Measurements from ENCODE around the gene GJA3. TPM values are rescaled to one million over a fixed set of nuclear protein-coding genes. Genes with fewer than 3 reads are reported as not detected.

GJA3 gene
- polyA plus RNA-seq (2011; rRNA removed) (0.05 and 0.13 TPM in 2 replicates), polyA minus RNA-seq (2011; rRNA and poly(A)+ RNA removed) (0.09 and 0.21 TPM in 2 replicates)

GRCh38 chr13:20160306-20161274 is at the start of gene GJA3:
TSS of gene GJA3 (minus strand) at chr13:20161052. CDS start at chr13:20143288, 17,764 bp downstream.
- peak within 1 kb of the TSS; percentile 40 for H3K4me3 ChIP-seq (ENCODE audit: low read depth, low read length)
- H3K27me3 ChIP-seq (ENCODE audit: control insufficient read depth, insufficient read depth, low read length) = peaks cover 3% of the 10 kb centered on the region
- CTCF ChIA-PET = interaction anchor here (0.8 to 2.8 kb wide), 4 partner anchors 37 to 234 kb away, joined by 3 to 11 read pairs (median 5); no protein-coding TSS in a partner anchor
- POLR2A ChIA-PET = no interaction called here
- TF ChIP-seq, protein P1, sequence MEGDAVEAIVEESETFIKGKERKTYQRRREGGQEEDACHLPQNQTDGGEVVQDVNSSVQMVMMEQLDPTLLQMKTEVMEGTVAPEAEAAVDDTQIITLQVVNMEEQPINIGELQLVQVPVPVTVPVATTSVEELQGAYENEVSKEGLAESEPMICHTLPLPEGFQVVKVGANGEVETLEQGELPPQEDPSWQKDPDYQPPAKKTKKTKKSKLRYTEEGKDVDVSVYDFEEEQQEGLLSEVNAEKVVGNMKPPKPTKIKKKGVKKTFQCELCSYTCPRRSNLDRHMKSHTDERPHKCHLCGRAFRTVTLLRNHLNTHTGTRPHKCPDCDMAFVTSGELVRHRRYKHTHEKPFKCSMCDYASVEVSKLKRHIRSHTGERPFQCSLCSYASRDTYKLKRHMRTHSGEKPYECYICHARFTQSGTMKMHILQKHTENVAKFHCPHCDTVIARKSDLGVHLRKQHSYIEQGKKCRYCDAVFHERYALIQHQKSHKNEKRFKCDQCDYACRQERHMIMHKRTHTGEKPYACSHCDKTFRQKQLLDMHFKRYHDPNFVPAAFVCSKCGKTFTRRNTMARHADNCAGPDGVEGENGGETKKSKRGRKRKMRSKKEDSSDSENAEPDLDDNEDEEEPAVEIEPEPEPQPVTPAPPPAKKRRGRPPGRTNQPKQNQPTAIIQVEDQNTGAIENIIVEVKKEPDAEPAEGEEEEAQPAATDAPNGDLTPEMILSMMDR (IDR thresholded peaks at IDR 0.05; ENCODE audit: insufficient read depth, low read depth, low read length) = no peak
- no peak for DNase-seq (ENCODE audit: low read depth)
- H3K36me3 ChIP-seq (ENCODE audit: control insufficient read depth, insufficient read depth, low read length) = no peaks in the 10 kb centered on the region

DNA sequence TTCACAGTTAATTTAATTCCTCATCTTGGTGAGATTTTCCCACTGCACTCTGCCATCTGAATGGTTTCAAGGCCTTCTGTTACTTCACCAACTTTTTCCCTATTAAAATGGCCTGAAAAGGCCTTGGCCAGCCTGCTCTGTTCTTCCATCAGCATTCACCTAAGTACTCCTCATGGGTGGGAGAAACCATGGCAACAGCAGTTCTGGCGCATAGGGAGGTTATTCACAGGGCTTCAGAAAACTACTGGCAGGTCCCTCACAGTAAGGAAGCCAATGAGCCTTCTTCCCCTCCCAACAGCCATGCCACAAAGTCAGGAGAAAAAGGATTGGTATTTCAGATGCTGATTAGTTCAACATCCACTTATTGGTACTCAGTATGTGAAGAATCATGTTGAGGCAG is 49.1 kb upstream of the GJA3 start:
- no peak overlapping the region for H3K4me3 ChIP-seq (ENCODE audit: low read depth, low read length)
- peaks cover 9% of the 10 kb centered on the region for H3K27me3 ChIP-seq (ENCODE audit: control insufficient read depth, insufficient read depth, low read length)
- H3K36me3 ChIP-seq (ENCODE audit: control insufficient read depth, insufficient read depth, low read length) = no peaks in the 10 kb centered on the region
- DNase-seq (ENCODE audit: low read depth) = no peak
- TF ChIP-seq, protein P1 (IDR thresholded peaks at IDR 0.05; ENCODE audit: insufficient read depth, low read depth, low read length) = no peak
- POLR2A ChIA-PET = no interaction called here
- CTCF ChIA-PET = interaction anchor here (1.0 to 3.0 kb wide), 2 partner anchors 11 to 13 kb away, joined by 3 to 10 read pairs; no protein-coding TSS in a partner anchor

GRCh38 chr13:20206698-20207235 is 45.9 kb upstream of the GJA3 start:
- no peak for DNase-seq (ENCODE audit: low read depth)
- POLR2A ChIA-PET = no interaction called here
- CTCF ChIA-PET = interaction anchor here (0.8 kb wide), 1 partner anchor 9 kb away, joined by 5 read pairs; no protein-coding TSS in a partner anchor
- TF ChIP-seq, protein P1 (IDR thresholded peaks at IDR 0.05; ENCODE audit: insufficient read depth, low read depth, low read length) = no peak
- Histone ChIP-seq H3K27me3 (ENCODE audit: control insufficient read depth, insufficient read depth, low read length) (peaks cover 13% of the 10 kb centered on the region), H3K4me3 (ENCODE audit: low read depth, low read length) (no peak overlapping the region), H3K36me3 (ENCODE audit: control insufficient read depth, insufficient read depth, low read length) (no peaks in the 10 kb centered on the region)

DNA sequence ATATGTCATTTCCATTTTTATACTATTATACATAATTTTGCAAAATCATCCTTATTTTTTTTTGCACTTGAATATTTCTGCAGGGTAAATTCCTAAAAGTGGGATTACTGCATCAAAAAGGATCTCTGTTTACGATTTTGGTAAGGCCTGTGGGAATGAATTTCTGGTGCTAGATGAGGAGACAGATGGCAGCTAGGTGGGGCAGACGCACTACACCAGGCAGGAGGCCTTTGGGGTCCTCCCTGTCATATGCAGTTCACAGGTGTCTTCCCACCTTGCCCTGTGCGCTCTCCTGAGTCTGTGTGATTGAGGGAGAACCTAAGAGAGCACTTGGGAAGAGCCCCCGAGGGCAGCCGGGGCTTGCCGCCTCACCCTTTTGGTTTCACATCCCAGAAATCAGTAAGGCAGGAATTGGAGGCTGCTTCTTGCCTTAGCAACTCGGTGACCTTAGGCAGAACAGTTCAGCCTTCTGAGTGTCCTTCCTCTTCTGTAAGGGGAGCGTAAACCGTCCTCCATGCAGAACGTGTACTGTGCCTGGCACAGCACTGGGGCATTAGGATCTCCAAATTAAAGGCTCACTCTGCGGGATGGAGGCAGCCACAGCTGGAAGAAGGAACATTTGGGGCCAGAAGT is 45.3 kb upstream of the GJA3 start:
- Histone ChIP-seq H3K4me3 (ENCODE audit: low read depth, low read length) (no peak overlapping the region), H3K27me3 (ENCODE audit: control insufficient read depth, insufficient read depth, low read length) (peaks cover 16% of the 10 kb centered on the region), H3K36me3 (ENCODE audit: control insufficient read depth, insufficient read depth, low read length) (no peaks in the 10 kb centered on the region)
- ChIA-PET POLR2A (no interaction called here), CTCF (interaction anchor here (0.7 to 1.3 kb wide), 2 partner anchors 9 to 30 kb away, joined by 4 to 5 read pairs; no protein-coding TSS in a partner anchor)
- TF ChIP-seq, protein P1 (IDR thresholded peaks at IDR 0.05; ENCODE audit: insufficient read depth, low read depth, low read length) = no peak
- DNase-seq (ENCODE audit: low read depth) = no peak

Data from BJ (cell line).